Activated B cell treated with CpG ODN at 0.5 μM for 24 hours (primary cell): ENCODE measurements around the gene NMUR1. TPM values are rescaled to one million over a fixed set of nuclear protein-coding genes. Genes with fewer than 3 reads are reported as not detected.

Experiments
- ATAC-seq: fragments of 200-7000 bp; cut with Tn5 transposase; one replicate; pipeline ENCODE4 v1.10.0; 2021; ENCODE audit warnings: low read depth, mild to moderate bottlenecking, moderate library complexity
- CTCF ChIA-PET: fragments of 350-600 bp; sonication (Branson Sonifier 250); formaldehyde crosslinking; loops from one replicate; lab custom pipeline; 2021; ENCODE audit warnings: antibody characterized with exemption; lab: Charles Lee
- POLR2A ChIA-PET: fragments of 350-600 bp; sonication (Branson Sonifier 250); formaldehyde crosslinking; loops from one replicate; lab custom pipeline; 2021; ENCODE audit warnings: antibody characterized with exemption; lab: Charles Lee
- DNase-seq: peaks from one replicate; pipeline ENCODE4 v3.0.0; 2022
- H3K27ac Mint-ChIP-seq: one replicate; pipeline ENCODE4 v1.8.0; 2020; ENCODE audit warnings: mixed read lengths
- H3K27me3 Mint-ChIP-seq: one replicate; pipeline ENCODE4 v1.8.0; 2021; ENCODE audit warnings: mixed read lengths
- H3K36me3 Mint-ChIP-seq: one replicate; pipeline ENCODE4 v1.8.0; 2021; ENCODE audit warnings: low read depth, mixed read lengths
- H3K4me1 Mint-ChIP-seq: one replicate; pipeline ENCODE4 v1.8.0; 2021; ENCODE audit warnings: mixed read lengths
- H3K4me3 Mint-ChIP-seq: one replicate; pipeline ENCODE4 v1.8.0; 2020; ENCODE audit warnings: mild to moderate bottlenecking, mixed read lengths
- H3K9me3 Mint-ChIP-seq: one replicate; pipeline ENCODE4 v1.8.0; 2020; ENCODE audit warnings: mixed read lengths
- CTCF ChIP-seq: fragments of 200-600 bp; IDR thresholded peaks from one replicate; pipeline ENCODE4 v1.8.0; 2022; ENCODE audit warnings: antibody characterized with exemption, mild to moderate bottlenecking
- intact Hi-C: fragments of 100-400 bp; cut with micrococcal nuclease; formaldehyde crosslinking; loops from one replicate; pipeline ENCODE4 v1.15.1; 2024
- total RNA-seq: library from RNA; stranded (reverse); gene quantifications from 2 replicates; pipeline ENCODE4 v1.2.3, GENCODE V29; 2022

NMUR1 gene
- total RNA-seq, 1 donor from 2014 or later: not detected

- TF ChIP-seq CTCF: no peak
- no peaks in the 10 kb centered on the region for H3K36me3 Mint-ChIP-seq
These were observed 6.6 kb downstream of the NMUR1 start for GRCh38 chr2:231523451-231524285.

DNA sequence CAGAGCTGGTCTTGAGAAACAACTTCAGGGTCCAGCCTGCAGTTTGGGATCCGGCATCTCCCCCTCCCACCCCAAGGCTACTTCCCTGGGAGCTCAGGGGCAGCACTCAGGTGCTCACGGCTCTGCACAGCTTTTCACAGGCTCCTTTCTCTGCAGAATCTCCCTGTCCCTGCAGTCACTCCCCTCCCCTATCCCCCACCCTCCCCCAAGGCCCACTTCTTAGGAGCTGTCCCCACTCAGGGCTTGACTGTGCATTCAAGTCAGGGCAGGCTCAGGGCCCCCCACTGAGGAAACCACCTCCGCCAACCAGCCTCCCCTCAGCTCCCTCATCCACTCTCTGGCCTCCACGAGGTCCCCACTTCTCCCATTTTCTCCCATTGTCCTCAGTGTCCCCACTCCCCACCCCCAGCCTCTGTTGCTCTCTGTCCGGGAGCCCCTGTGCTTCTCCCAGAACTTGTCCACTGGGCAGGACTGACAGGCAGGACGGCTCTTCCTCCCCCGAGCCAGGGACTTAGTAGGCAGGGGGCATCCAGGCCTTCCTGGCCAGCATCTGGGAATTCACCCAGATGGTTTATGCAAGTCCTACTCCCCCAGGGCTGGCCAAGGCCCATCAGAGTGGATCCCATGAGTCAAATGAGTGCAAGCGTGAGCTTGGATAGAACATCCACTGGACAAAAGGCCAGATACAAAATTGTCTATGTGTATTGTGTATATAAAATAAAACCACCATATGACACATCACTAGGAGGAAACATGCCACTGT is 7.6 kb downstream of the NMUR1 start:
- Mint-ChIP-seq H3K4me1 (peaks cover 9% of the 10 kb centered on the region), H3K36me3 (no peaks in the 10 kb centered on the region), H3K4me3 (no peak overlapping the region), H3K27ac (no peak overlapping the region), H3K27me3 (peaks cover 2% of the 10 kb centered on the region), H3K9me3 (no peaks in the 10 kb centered on the region)
- intact Hi-C loops: no loop called here
- POLR2A ChIA-PET: no interaction called here
- DNase-seq (no peak), ATAC-seq (no peak)
- TF ChIP-seq CTCF: no peak
- CTCF ChIA-PET: no interaction called here

More at GRCh38 chr2:231523451-231524285, 6.6 kb downstream of the NMUR1 start:
- CTCF ChIA-PET: no interaction called here
- no peak overlapping the region for H3K27ac Mint-ChIP-seq
- no peak overlapping the region for H3K4me3 Mint-ChIP-seq
- intact Hi-C loops: no loop called here
- H3K27me3 Mint-ChIP-seq: peaks cover 12% of the 10 kb centered on the region
- no peaks in the 10 kb centered on the region for H3K9me3 Mint-ChIP-seq
- H3K4me1 Mint-ChIP-seq: peaks cover 9% of the 10 kb centered on the region
- POLR2A ChIA-PET: interaction anchor here (0.7 kb wide), 1 partner anchor 149 kb away, joined by 3 read pairs; no protein-coding TSS in a partner anchor
- ATAC-seq (no peak), DNase-seq (no peak)

DNA sequence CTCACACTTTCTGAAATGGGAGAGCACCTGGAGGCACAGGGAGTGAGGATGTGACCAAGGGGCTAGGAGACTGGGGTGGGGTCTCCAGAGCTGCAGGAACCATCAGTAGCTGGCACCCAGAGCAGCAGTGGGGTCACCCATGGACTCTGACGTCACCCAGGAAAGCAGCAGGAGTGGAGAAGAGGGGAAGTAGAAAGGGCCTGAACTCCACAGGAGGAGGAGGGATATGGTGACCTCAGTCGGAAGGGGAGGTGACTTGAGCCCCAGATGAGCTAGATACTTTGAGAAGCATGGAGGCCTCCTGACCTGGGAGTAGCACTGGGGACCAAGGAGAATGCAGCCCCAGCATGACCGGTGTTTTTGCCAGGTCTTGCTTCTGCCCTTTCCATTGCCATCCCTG is 8.8 kb downstream of the NMUR1 start:
- Mint-ChIP-seq H3K27ac (no peak overlapping the region), H3K4me3 (no peak overlapping the region), H3K4me1 (peaks cover 11% of the 10 kb centered on the region), H3K27me3 (peaks cover 1% of the 10 kb centered on the region), H3K9me3 (no peaks in the 10 kb centered on the region), H3K36me3 (no peaks in the 10 kb centered on the region)
- no peak for TF ChIP-seq CTCF
- ChIA-PET CTCF (interaction anchor here (0.8 kb wide), 1 partner anchor 80 kb away, joined by 3 read pairs; no protein-coding TSS in a partner anchor), POLR2A (no interaction called here)
- no peak for DNase-seq
- ATAC-seq: no peak
- intact Hi-C loops: no loop called here

GRCh38 chr2:231519975-231520555 is 10.2 kb downstream of the NMUR1 start:
- H3K4me3 Mint-ChIP-seq: no peak overlapping the region
- ChIA-PET POLR2A (no interaction called here), CTCF (no interaction called here)
- no peak overlapping the region for H3K27ac Mint-ChIP-seq
- peaks cover 12% of the 10 kb centered on the region for H3K4me1 Mint-ChIP-seq
- no peaks in the 10 kb centered on the region for H3K27me3 Mint-ChIP-seq
- ATAC-seq (no peak), DNase-seq (no peak)
- H3K36me3 Mint-ChIP-seq: no peaks in the 10 kb centered on the region
- intact Hi-C loops: no loop called here
- no peak for TF ChIP-seq CTCF
- H3K9me3 Mint-ChIP-seq: no peaks in the 10 kb centered on the region

GRCh38 chr2:231518771-231519170 is 11.5 kb downstream of the NMUR1 start:
- Mint-ChIP-seq H3K4me3 (no peak overlapping the region), H3K36me3 (peaks cover 5% of the 10 kb centered on the region), H3K27me3 (no peaks in the 10 kb centered on the region), H3K9me3 (no peaks in the 10 kb centered on the region), H3K4me1 (peaks cover 12% of the 10 kb centered on the region), H3K27ac (no peak overlapping the region)
- POLR2A ChIA-PET: no interaction called here
- no peak for DNase-seq
- intact Hi-C loops: no loop called here
- CTCF ChIA-PET: interaction anchor here (2.7 kb wide), 1 partner anchor 39 kb away, joined by 19 read pairs; no protein-coding TSS in a partner anchor
- no peak for TF ChIP-seq CTCF
- ATAC-seq: no peak
